ENCODE results near the gene OR5W2. TPM values are rescaled to one million over a fixed set of nuclear protein-coding genes. Genes with fewer than 3 reads are reported as not detected.
"Not testable (repeated sequence)": the region's sequence is repeated elsewhere in the genome, so short reads cannot be mapped to it uniquely, and the experiment has no call there.

Gene OR5W2
- not detected for total RNA-seq

DNA sequence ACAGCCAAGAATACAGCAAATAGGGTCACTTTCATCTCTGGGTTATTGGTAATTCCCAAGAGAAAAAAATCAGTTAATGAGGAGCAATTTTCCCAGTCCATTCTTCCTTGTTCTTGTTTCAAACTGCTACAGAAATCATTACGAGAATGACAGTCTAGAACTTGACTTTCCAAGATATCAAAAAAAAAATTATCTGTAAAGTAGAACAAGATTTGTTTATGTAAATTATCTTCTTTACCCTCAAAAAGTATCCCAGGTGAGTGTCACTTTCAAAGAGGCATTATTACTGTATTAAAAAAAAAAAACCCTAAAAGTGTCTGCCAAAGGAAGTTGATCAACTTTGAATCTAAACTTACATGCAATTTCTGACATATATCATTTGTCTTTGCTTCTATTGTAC, at the start of gene OR5W2:
TSS of gene OR5W2 (minus strand) at position 101 of the 400 bp plus-strand sequence. CDS start at position 101, 0 bp downstream.
- no peak for ATAC-seq

DNA sequence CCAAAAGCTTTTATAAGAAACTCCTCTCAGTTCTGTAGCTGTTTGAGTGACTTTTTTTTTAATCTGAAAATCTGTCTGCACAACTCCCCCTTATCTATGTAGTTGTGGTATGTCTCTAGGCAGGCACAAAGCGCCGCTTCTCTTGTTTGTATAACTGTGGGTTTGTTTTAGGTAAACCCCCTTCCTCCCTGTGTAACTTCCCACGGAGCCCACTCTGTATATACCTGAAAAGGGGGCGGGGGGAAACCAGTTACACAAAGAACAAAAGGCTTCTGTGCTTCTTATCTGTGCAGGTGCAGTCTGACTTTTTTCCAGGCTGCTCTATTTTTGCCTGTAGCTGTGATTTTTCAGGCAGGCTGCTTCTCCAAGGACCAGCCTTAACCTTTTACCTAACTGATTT, 42.1 kb upstream of the OR5W2 start:
- no peak for DNase-seq (ENCODE audit: low spot score)
- no peak for ATAC-seq
- H3K36me3 Mint-ChIP-seq, result no peaks in the 10 kb centered on the region
- H3K4me1 Mint-ChIP-seq (ENCODE audit: low read depth in 2 of 2), result no peaks in the 10 kb centered on the region
- peaks cover 7% of the 10 kb centered on the region for H3K9me3 Mint-ChIP-seq
- no peaks in the 10 kb centered on the region for H3K27me3 Mint-ChIP-seq
- no peak overlapping the region for H3K4me3 Mint-ChIP-seq
- H3K27ac Mint-ChIP-seq, result no peak overlapping the region

More for the DNA sequence above, at the start of gene OR5W2:
- Mint-ChIP-seq H3K27ac (no peak within 1 kb of the TSS), H3K4me1 (ENCODE audit: low read depth in 2 of 2) (no peaks in the 10 kb centered on the region), H3K9me3 (peaks cover 11% of the 10 kb centered on the region), H3K27me3 (no peaks in the 10 kb centered on the region), H3K4me3 (no peak within 1 kb of the TSS), H3K36me3 (no peaks in the 10 kb centered on the region)
- no peak for DNase-seq (ENCODE audit: low spot score)

- ATAC-seq (no peak), DNase-seq (ENCODE audit: low spot score) (no peak)
- H3K36me3 Mint-ChIP-seq, result no peaks in the 10 kb centered on the region
- no peaks in the 10 kb centered on the region for H3K27me3 Mint-ChIP-seq
- peaks cover 20% of the 10 kb centered on the region for H3K9me3 Mint-ChIP-seq
- H3K4me1 Mint-ChIP-seq (ENCODE audit: low read depth in 2 of 2), result no peaks in the 10 kb centered on the region
- H3K4me3 Mint-ChIP-seq, result no peak overlapping the region
- no peak overlapping the region for H3K27ac Mint-ChIP-seq
These were observed 34.9 kb upstream of the OR5W2 start for GRCh38 chr11:55949330-55949729.

DNA sequence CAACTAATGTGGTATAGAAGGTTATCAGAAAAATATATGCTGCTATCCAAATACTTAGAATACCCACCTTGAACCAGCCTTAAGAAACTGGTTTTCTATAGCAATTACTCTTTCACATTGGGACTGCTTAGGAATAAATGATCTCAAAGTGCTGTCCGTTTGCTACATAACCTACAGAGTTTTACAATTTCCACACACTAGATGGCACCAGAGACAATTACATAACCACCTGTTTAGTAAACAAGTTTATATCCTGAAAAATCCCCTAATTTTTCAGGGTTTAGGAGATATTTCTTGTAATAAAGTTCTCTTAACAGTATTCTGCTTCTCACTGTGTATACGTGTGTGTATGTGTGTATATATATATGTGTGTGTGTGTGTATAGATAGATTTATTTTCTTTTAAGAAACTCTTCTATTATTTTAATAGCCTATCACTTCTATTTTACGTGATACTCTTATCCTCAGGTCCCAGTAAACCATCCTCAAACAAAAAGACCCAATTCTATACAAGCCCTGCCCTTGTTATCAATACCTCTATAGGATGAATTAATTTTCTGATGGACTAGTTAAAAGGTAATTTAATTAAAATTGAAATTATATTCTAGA, 28.5 kb upstream of the OR5W2 start:
- no peaks in the 10 kb centered on the region for H3K4me1 Mint-ChIP-seq (ENCODE audit: low read depth in 2 of 2)
- ATAC-seq, result no peak
- H3K9me3 Mint-ChIP-seq, result peaks cover 2% of the 10 kb centered on the region
- no peaks in the 10 kb centered on the region for H3K36me3 Mint-ChIP-seq
- no peak for DNase-seq (ENCODE audit: low spot score)
- H3K4me3 Mint-ChIP-seq, result no peak overlapping the region
- no peak overlapping the region for H3K27ac Mint-ChIP-seq
- H3K27me3 Mint-ChIP-seq, result no peaks in the 10 kb centered on the region

- Mint-ChIP-seq H3K27me3 (no peaks in the 10 kb centered on the region), H3K4me1 (ENCODE audit: low read depth in 2 of 2) (no peaks in the 10 kb centered on the region), H3K4me3 (no peak within 1 kb of the TSS), H3K27ac (no peak within 1 kb of the TSS), H3K9me3 (peaks cover 14% of the 10 kb centered on the region), H3K36me3 (no peaks in the 10 kb centered on the region)
- DNase-seq (ENCODE audit: low spot score) (no peak), ATAC-seq (no peak)
These were observed 21.9 kb upstream of the OR5W2 start, which contains the start of gene OR5I1 for GRCh38 chr11:55936300-55936699. Gene OR5I1, minus strand, starts transcription at chr11:55936400. Its CDS starts 0 bp downstream, at chr11:55936400.

DNA sequence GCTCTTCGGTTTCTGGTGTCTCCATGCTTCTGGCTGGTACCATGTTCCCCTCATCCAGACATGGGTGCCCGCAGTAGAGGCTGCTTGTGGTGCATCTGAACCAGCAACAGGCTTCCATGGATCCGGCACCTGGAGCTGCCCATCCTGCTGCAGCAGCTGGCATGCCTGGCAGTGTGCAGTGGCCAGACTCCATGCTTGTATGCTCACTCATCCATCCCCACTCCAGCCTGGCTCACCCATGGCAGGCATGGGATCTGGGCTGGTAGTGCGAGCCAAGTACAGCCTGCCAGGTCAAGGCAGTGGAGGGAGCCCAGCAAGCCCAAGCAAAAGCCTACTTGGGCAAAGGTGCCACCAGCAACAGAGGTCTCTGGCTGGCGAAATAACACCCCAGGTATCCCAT, 6.2 kb upstream of the OR5W2 start:
- no peak overlapping the region for H3K27ac Mint-ChIP-seq
- H3K4me3 Mint-ChIP-seq, result no peak overlapping the region
- DNase-seq (ENCODE audit: low spot score), result no peak
- H3K27me3 Mint-ChIP-seq, result no peaks in the 10 kb centered on the region
- no peak for ATAC-seq
- H3K9me3 Mint-ChIP-seq, result peaks cover 8% of the 10 kb centered on the region
- H3K36me3 Mint-ChIP-seq, result no peaks in the 10 kb centered on the region
- H3K4me1 Mint-ChIP-seq (ENCODE audit: low read depth in 2 of 2), result no peaks in the 10 kb centered on the region

GRCh38 chr11:55902308-55902707, 12.1 kb downstream of the OR5W2 start:
- no peak for ATAC-seq
- no peak overlapping the region for H3K4me3 Mint-ChIP-seq

DNA sequence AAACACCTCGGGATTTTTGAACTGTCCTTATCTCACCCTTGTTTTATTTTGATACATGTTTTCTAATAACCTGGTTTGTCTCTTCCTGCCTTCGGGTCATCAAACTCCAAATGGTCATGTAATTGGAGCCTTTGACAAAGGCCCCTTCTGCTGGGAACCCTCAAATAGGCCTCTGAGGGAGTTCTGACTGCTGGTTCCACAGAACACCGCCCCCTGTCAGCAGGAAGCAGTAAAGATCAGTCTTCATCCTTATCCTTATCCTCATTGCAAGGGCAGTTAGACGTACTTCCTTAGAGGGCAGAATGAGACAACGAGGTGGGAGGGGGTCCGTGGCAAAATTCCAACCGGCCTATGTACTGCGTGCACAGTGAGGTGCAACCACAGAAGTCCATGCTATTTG, 19.2 kb downstream of the OR5W2 start:
- H3K9me3 Mint-ChIP-seq, result peaks cover 4% of the 10 kb centered on the region
- no peak overlapping the region for H3K27ac Mint-ChIP-seq
- no peak overlapping the region for H3K4me3 Mint-ChIP-seq
- ATAC-seq (no peak), DNase-seq (ENCODE audit: low spot score) (no peak)
- no peaks in the 10 kb centered on the region for H3K27me3 Mint-ChIP-seq
- H3K36me3 Mint-ChIP-seq, result no peaks in the 10 kb centered on the region
- H3K4me1 Mint-ChIP-seq (ENCODE audit: low read depth in 2 of 2), result no peaks in the 10 kb centered on the region

More at GRCh38 chr11:55902308-55902707, 12.1 kb downstream of the OR5W2 start:
- no peak for DNase-seq (ENCODE audit: low spot score)
- Mint-ChIP-seq H3K36me3 (no peaks in the 10 kb centered on the region), H3K27ac (no peak overlapping the region), H3K4me1 (ENCODE audit: low read depth in 2 of 2) (no peaks in the 10 kb centered on the region), H3K9me3 (peaks cover 14% of the 10 kb centered on the region), H3K27me3 (no peaks in the 10 kb centered on the region)

GRCh38 chr11:55885481-55885880, 28.9 kb downstream of the OR5W2 start:
- H3K27ac Mint-ChIP-seq; H3K4me1 Mint-ChIP-seq (ENCODE audit: low read depth in 2 of 2); H3K4me3 Mint-ChIP-seq; DNase-seq (ENCODE audit: low spot score); H3K27me3 Mint-ChIP-seq; H3K36me3 Mint-ChIP-seq; ATAC-seq: not testable (repeated sequence)
- H3K9me3 Mint-ChIP-seq, result peaks cover 13% of the 10 kb centered on the region

GRCh38 chr11:55884995-55885394, 29.4 kb downstream of the OR5W2 start:
- not testable (repeated sequence) for H3K27me3 Mint-ChIP-seq; ATAC-seq; DNase-seq (ENCODE audit: low spot score); H3K36me3 Mint-ChIP-seq; H3K4me3 Mint-ChIP-seq; H3K4me1 Mint-ChIP-seq (ENCODE audit: low read depth in 2 of 2); H3K27ac Mint-ChIP-seq
- H3K9me3 Mint-ChIP-seq, result peaks cover 13% of the 10 kb centered on the region

GRCh38 chr11:55882997-55883396, 31.4 kb downstream of the OR5W2 start, which contains the start of gene TRIM51:
Gene TRIM51, plus strand, starts transcription at chr11:55883297. Its CDS starts 2,132 bp downstream, at chr11:55885429.
- not testable (repeated sequence) for H3K27ac Mint-ChIP-seq; ATAC-seq; H3K27me3 Mint-ChIP-seq; H3K4me1 Mint-ChIP-seq (ENCODE audit: low read depth in 2 of 2); H3K36me3 Mint-ChIP-seq; H3K4me3 Mint-ChIP-seq; DNase-seq (ENCODE audit: low spot score)
- peaks cover 13% of the 10 kb centered on the region for H3K9me3 Mint-ChIP-seq

GRCh38 chr11:55873146-55873545, 41.2 kb downstream of the OR5W2 start:
- not testable (repeated sequence) for ATAC-seq; H3K9me3 Mint-ChIP-seq; H3K36me3 Mint-ChIP-seq; H3K4me3 Mint-ChIP-seq; H3K27ac Mint-ChIP-seq; DNase-seq (ENCODE audit: low spot score); H3K4me1 Mint-ChIP-seq (ENCODE audit: low read depth in 2 of 2); H3K27me3 Mint-ChIP-seq

DNA sequence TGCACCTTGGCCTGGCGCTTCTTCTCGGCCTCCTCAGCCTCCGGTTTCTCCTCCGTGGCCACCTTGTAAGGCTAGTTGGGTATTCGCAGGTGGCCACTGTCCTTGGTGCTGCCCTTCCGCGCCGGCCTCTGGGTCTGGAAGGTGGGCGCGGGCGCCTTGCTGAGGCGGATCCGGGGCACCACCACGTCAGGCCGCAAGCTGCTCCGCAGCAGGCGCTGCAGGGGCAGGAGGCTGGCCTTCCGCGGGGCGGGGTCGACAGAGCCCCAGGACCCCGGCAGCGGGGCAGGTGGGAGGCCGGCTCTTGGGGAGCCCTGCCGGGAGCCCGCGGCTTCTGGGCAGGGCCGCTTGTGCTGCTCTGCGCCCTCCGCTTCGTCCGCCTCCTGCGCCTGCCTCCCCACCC, 41.7 kb downstream of the OR5W2 start:
- not testable (repeated sequence) for H3K27me3 Mint-ChIP-seq, H3K36me3 Mint-ChIP-seq, H3K9me3 Mint-ChIP-seq

DNA sequence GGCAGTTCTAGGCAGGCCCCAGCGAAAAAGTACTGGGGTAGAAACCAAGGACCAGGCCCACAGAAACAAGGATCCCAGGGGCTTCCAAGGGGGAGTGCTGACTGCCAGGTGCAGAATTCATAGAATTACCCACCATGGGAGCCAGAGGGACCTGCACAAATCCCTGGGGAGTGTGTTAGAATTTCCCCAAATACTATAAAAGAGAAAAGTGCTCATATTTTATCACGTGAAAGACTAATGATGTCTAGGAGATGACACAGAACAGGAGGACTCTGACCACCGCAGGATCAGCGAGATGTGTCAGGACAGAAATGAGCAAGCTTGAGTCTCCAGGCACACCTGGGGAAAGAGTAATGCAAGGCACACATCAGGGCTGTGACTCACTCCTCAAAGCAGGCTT, 47.0 kb downstream of the OR5W2 start:
- not testable (repeated sequence) for H3K27ac Mint-ChIP-seq; H3K4me1 Mint-ChIP-seq (ENCODE audit: low read depth in 2 of 2); ATAC-seq; DNase-seq (ENCODE audit: low spot score); H3K27me3 Mint-ChIP-seq; H3K36me3 Mint-ChIP-seq; H3K4me3 Mint-ChIP-seq
- peaks cover 14% of the 10 kb centered on the region for H3K9me3 Mint-ChIP-seq

More for the DNA sequence above, 41.7 kb downstream of the OR5W2 start:
- H3K4me3 Mint-ChIP-seq; H3K4me1 Mint-ChIP-seq (ENCODE audit: low read depth in 2 of 2); H3K27ac Mint-ChIP-seq; DNase-seq (ENCODE audit: low spot score); ATAC-seq: not testable (repeated sequence)

All from natural killer cell treated with Interleukin-12 subunit alpha and Interleukin-12 subunit beta and Interleukin-15 and Interleukin-18, amount 100 ng/mL, for 72 hours (primary cell).